Testis (tissue), 2 donors: Measurements from ENCODE around the gene FPGT.

Source experiments
- CTCF ChIP-seq, 3 experiments: fragments of 450-650 bp in 2 of 3; fragments of 200-600 bp in 1 of 3; sonication (generic) in 1 of 3; IDR thresholded peaks; one replicate each; pipeline ENCODE4 v1.5.1; 2016 to 2019; ENCODE audit warnings: antibody characterized with exemption in 3 of 3, mild to moderate bottlenecking in 2 of 3, moderate library complexity in 1 of 3
- POLR2A ChIP-seq: fragments of 450-650 bp; IDR thresholded peaks from one replicate; pipeline ENCODE4 v1.6.1; 2017; ENCODE audit warnings: antibody characterized with exemption, mild to moderate bottlenecking, moderate library complexity

- TF ChIP-seq CTCF (IDR thresholded peaks at IDR 0.05) = no peak
- TF ChIP-seq POLR2A = no peak
These were observed 38.4 kb downstream of the FPGT start for GRCh38 chr1:74236440-74236839.
